Common myeloid progenitor, CD34-positive (primary cell): ENCODE results near the gene XYLT1.

Experiments
- CTCF ChIA-PET: fragments of 350-600 bp; sonication (Branson Sonifier 250); formaldehyde crosslinking; loops from one replicate; lab custom pipeline; 2021; ENCODE audit warnings: antibody characterized with exemption; lab: Charles Lee
- POLR2A ChIA-PET: fragments of 350-600 bp; sonication (Branson Sonifier 250); formaldehyde crosslinking; loops from one replicate; lab custom pipeline; 2021; ENCODE audit warnings: antibody characterized with exemption; lab: Charles Lee
- DNase-seq, 3 donors: peaks; one replicate each; pipeline versions ENCODE4 v3.0.0 to v3.0.0-alpha.2; 2013
- H3K27ac ChIP-seq, 2 experiments: 1 replicate in 1 of 2; 2 replicates in 1 of 2; pipeline ENCODE4 v1.7.0; 2013; ENCODE audit warnings: inconsistent platforms in 2 of 2, low read length in 2 of 2, mild to moderate bottlenecking in 2 of 2, low read depth in 1 of 2, moderate library complexity in 1 of 2; ENCODE audit not compliant: severe bottlenecking in 2 of 2, insufficient read depth in 1 of 2, poor library complexity in 1 of 2
- H3K27me3 ChIP-seq, 5 experiments: replicated peaks in 2 of 5; 1 replicate in 3 of 5; 2 replicates in 2 of 5; pipeline versions ENCODE4 v1.6.1 to v1.7.0; 2013; ENCODE audit warnings: low read length in 4 of 5, mild to moderate bottlenecking in 2 of 5, moderate library complexity in 2 of 5, inconsistent platforms in 1 of 5; ENCODE audit not compliant: insufficient read depth in 5 of 5, control insufficient read depth in 4 of 5
- H3K36me3 ChIP-seq, 4 experiments: 1 replicate in 2 of 4; 2 replicates in 2 of 4; pipeline versions ENCODE4 v1.6.1 to v1.7.0; 2013; ENCODE audit warnings: low read length in 3 of 4, control low read depth in 1 of 4, mild to moderate bottlenecking in 1 of 4; ENCODE audit not compliant: control insufficient read depth in 4 of 4, insufficient read depth in 4 of 4
- H3K4me1 ChIP-seq, 4 experiments: 1 replicate in 3 of 4; 2 replicates in 1 of 4; pipeline versions ENCODE4 v1.6.1 to v1.7.1; 2013; ENCODE audit warnings: low read length in 3 of 4, mild to moderate bottlenecking in 3 of 4, control low read depth in 1 of 4, inconsistent platforms in 1 of 4, moderate library complexity in 1 of 4; ENCODE audit not compliant: control insufficient read depth in 4 of 4, insufficient read depth in 4 of 4; ENCODE audit errors: control extremely low read depth in 1 of 4
- H3K4me3 ChIP-seq, 7 experiments: 1 replicate in 4 of 7; 2 replicates in 3 of 7; pipeline versions ENCODE4 v1.5.1 to v1.7.0; 2013; ENCODE audit warnings: mild to moderate bottlenecking in 7 of 7, low read length in 6 of 7, moderate library complexity in 6 of 7, inconsistent platforms in 2 of 7, low read depth in 2 of 7, control low read depth in 1 of 7; ENCODE audit not compliant: insufficient read depth in 4 of 7, control insufficient read depth in 1 of 7; ENCODE audit errors: extremely low read depth in 1 of 7
- H3K9me3 ChIP-seq, 5 experiments: 1 replicate in 4 of 5; 2 replicates in 1 of 5; pipeline versions ENCODE4 v1.6.1 to v1.7.1; 2013; ENCODE audit warnings: low read length in 4 of 5, mild to moderate bottlenecking in 2 of 5, inconsistent platforms in 1 of 5, low read depth in 1 of 5, moderate library complexity in 1 of 5; ENCODE audit not compliant: control insufficient read depth in 4 of 5, insufficient read depth in 2 of 5; ENCODE audit errors: control extremely low read depth in 1 of 5
- WGBS: methylation state at CpG from one replicate; pipeline ENCODE4 v1.1.5; 2013; ENCODE audit not compliant: insufficient coverage; 5-methylcytosine and 5-hydroxymethylcytosine counted together

Gene XYLT1

GRCh38 chr16:17409894-17410293, 60.9 kb downstream of the XYLT1 start:
- CTCF ChIA-PET: no interaction called here
- Histone ChIP-seq H3K9me3 (no peaks in the 10 kb centered on the region), H3K4me1 (peaks cover 0 to 24% (median 13%) of the 10 kb centered on the region in 4 experiments), H3K4me3 (peak overlapping the region in 1 of 7 experiments; percentile 5), H3K36me3 (peaks cover 2 to 4% (median 3%) of the 10 kb centered on the region in 4 experiments), H3K27ac (no peak overlapping the region), H3K27me3 (no peaks in the 10 kb centered on the region)
- POLR2A ChIA-PET: no interaction called here
- WGBS: 100% methylated on average over 3 of the region's 3 CpGs
- DNase-seq: no peak

- no peak for DNase-seq
- Histone ChIP-seq H3K36me3 (peaks cover 2 to 5% (median 3%) of the 10 kb centered on the region in 4 experiments), H3K9me3 (no peaks in the 10 kb centered on the region), H3K27ac (no peak overlapping the region), H3K27me3 (no peaks in the 10 kb centered on the region), H3K4me3 (no peak overlapping the region), H3K4me1 (peaks cover 0 to 15% (median 4%) of the 10 kb centered on the region in 4 experiments)
- ChIA-PET CTCF (no interaction called here), POLR2A (no interaction called here)
- 100% methylated on average over 5 of the region's 7 CpGs for WGBS
Measured at GRCh38 chr16:17408955-17409441, 61.8 kb downstream of the XYLT1 start.

- ChIA-PET CTCF (no interaction called here), POLR2A (no interaction called here)
- Histone ChIP-seq H3K4me3 (no peak overlapping the region), H3K4me1 (peaks cover 0 to 8% (median 4%) of the 10 kb centered on the region in 4 experiments), H3K27me3 (no peaks in the 10 kb centered on the region), H3K36me3 (peaks cover 2 to 6% (median 3%) of the 10 kb centered on the region in 4 experiments), H3K9me3 (no peaks in the 10 kb centered on the region), H3K27ac (no peak overlapping the region)
- no peak for DNase-seq
- 98% methylated on average over 5 of the region's 5 CpGs for WGBS
Measured at GRCh38 chr16:17408296-17408695, 62.5 kb downstream of the XYLT1 start.

- Histone ChIP-seq H3K27ac (no peak overlapping the region), H3K4me1 (peaks cover 0 to 5% (median 3%) of the 10 kb centered on the region in 4 experiments), H3K9me3 (no peaks in the 10 kb centered on the region), H3K27me3 (no peaks in the 10 kb centered on the region), H3K4me3 (no peak overlapping the region), H3K36me3 (peaks cover 2 to 6% (median 3%) of the 10 kb centered on the region in 4 experiments)
- DNase-seq: no peak
- ChIA-PET POLR2A (no interaction called here), CTCF (interaction anchor here (1.4 to 1.8 kb wide), 2 partner anchors 9 to 10 kb away, joined by 5 to 7 read pairs; no protein-coding TSS in a partner anchor)
- WGBS: no CpG with 5 or more reads among the region's 3 CpGs
Measured at GRCh38 chr16:17407321-17407720, 63.4 kb downstream of the XYLT1 start.

GRCh38 chr16:17404941-17405689, 65.6 kb downstream of the XYLT1 start:
- ChIA-PET POLR2A (no interaction called here), CTCF (no interaction called here)
- H3K36me3 ChIP-seq: peaks cover 2 to 6% (median 3%) of the 10 kb centered on the region in 4 experiments
- H3K27ac ChIP-seq: no peak overlapping the region
- DNase-seq: peak in 1 of 3 donors; percentile 40
- H3K4me1 ChIP-seq: peaks cover 0 to 13% (median 3%) of the 10 kb centered on the region in 4 experiments
- no peaks in the 10 kb centered on the region for H3K9me3 ChIP-seq
- no peaks in the 10 kb centered on the region for H3K27me3 ChIP-seq
- H3K4me3 ChIP-seq: no peak overlapping the region
- 95% methylated on average over 16 of the region's 24 CpGs for WGBS

GRCh38 chr16:17403859-17404545, 66.8 kb downstream of the XYLT1 start:
- Histone ChIP-seq H3K4me3 (no peak overlapping the region), H3K4me1 (peaks cover 0 to 13% (median 3%) of the 10 kb centered on the region in 4 experiments), H3K27ac (no peak overlapping the region), H3K36me3 (peaks cover 0 to 8% (median 4%) of the 10 kb centered on the region in 4 experiments), H3K27me3 (no peaks in the 10 kb centered on the region), H3K9me3 (no peaks in the 10 kb centered on the region)
- DNase-seq: no peak
- ChIA-PET POLR2A (no interaction called here), CTCF (interaction anchor here (1.7 kb wide), 1 partner anchor 9 kb away, joined by 4 read pairs; no protein-coding TSS in a partner anchor)
- 100% methylated on average over 6 of the region's 9 CpGs for WGBS
